ENCODE data around the gene DMXL1.

DNA sequence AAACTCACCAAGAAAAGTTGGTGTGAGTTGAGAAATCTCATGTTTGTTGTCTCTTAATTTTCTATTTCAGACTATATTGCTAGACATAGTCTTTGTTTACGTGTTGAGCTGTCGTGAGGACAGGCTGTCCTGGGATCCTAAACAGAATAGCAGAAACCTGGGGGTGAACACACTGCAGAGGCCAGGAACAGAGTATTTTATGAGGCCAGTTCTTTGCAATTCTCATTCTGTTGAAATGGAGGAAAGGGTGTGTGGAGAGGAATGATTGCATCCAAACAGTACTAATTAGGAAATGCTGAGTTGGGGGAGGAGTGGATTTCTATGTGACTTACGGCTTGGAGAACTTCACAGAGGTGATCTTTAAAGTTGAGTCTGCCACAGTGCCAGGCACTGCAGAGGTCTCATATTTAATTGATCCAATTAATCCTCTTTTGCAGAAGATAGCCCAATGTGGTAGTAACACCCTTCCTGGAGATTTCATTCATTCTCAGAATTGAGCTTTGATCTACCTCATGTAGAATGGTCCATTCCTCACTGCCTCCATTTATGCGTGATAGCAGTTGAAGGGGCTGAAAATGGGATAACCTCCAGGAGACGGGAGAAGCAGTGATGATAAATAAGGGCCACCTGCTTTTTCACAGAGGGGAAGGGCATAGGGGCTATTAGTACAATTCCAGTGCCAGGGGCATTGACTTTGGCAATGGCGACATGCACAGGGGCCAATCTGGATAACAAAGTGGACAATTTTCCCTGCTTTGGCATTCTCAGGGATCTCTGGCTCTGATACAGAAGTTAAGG, 200.3 kb downstream of the DMXL1 start:
- TF ChIP-seq POLR2A (IDR thresholded peaks at IDR 0.05; ENCODE audit: low read length) (no peak), GATA1 (IDR thresholded peaks at IDR 0.05; ENCODE audit: low read depth, low read length) (no peak)

Measured in erythroblast (primary cell).